HepG2 (cell line): ENCODE data around the gene PTRH2. TPM values are rescaled to one million over a fixed set of nuclear protein-coding genes. Genes with fewer than 3 reads are reported as not detected.
A peak's percentile ranks its signal among the peaks of the same experiment; 100 is the strongest.

Source experiments
- CBX1 ChIP-seq: IDR thresholded peaks from one replicate; pipeline ENCODE4 v1.6.1; 2016; ENCODE audit warnings: antibody characterized with exemption, low read depth
- CREM ChIP-seq, 2 experiments: sonication (generic) in 1 of 2; formaldehyde crosslinking in 1 of 2; IDR thresholded peaks; 2 replicates each; pipeline versions ENCODE4 v1.4.0 to v1.6.1; 2016 to 2020; ENCODE audit warnings: antibody characterized with exemption in 1 of 2, mild to moderate bottlenecking in 1 of 2, missing genetic modification reagents in 1 of 2
- ELF3 ChIP-seq: IDR thresholded peaks from 2 replicates; pipeline ENCODE4 v1.6.1; 2016; ENCODE audit warnings: missing genetic modification reagents, missing compliant biosample characterization
- EP300 ChIP-seq, 3 experiments: sonication (generic) in 1 of 3; formaldehyde crosslinking in 1 of 3; IDR thresholded peaks; 2 replicates each; pipeline versions ENCODE4 v1.5.1 to v1.6.1; 2011 to 2020; ENCODE audit warnings: low read depth in 2 of 3, low read length in 2 of 3, borderline replicate concordance in 1 of 3, improper control_type of control experiment in 1 of 3, mild to moderate bottlenecking in 1 of 3, missing genetic modification reagents in 1 of 3, moderate library complexity in 1 of 3
- MEF2D ChIP-seq: sonication (generic); formaldehyde crosslinking; IDR thresholded peaks from 2 replicates; pipeline ENCODE4 v1.5.1; 2020; ENCODE audit warnings: mild to moderate bottlenecking, missing genetic modification reagents
- MTERF4 ChIP-seq: sonication (generic); formaldehyde crosslinking; IDR thresholded peaks from 2 replicates; pipeline ENCODE4 v1.8.0; 2023; ENCODE audit warnings: mild to moderate bottlenecking, missing genetic modification reagents
- NCOA2 ChIP-seq: sonication (generic); formaldehyde crosslinking; IDR thresholded peaks from 2 replicates; pipeline ENCODE4 v1.8.0; 2022; ENCODE audit warnings: inconsistent platforms
- NFE2L2 ChIP-seq: fragments of 150-350 bp; IDR thresholded peaks from 2 replicates; pipeline ENCODE4 v1.6.1; 2014; ENCODE audit warnings: low read length
- NRL ChIP-seq: sonication (generic); formaldehyde crosslinking; IDR thresholded peaks from 2 replicates; pipeline ENCODE4 v1.5.0; 2020; ENCODE audit warnings: missing genetic modification reagents, mild to moderate bottlenecking, moderate library complexity, borderline replicate concordance
- REPIN1 ChIP-seq: sonication (generic); formaldehyde crosslinking; IDR thresholded peaks from 2 replicates; pipeline ENCODE4 v1.8.0; 2022; ENCODE audit warnings: missing genetic modification reagents, low read depth, mild to moderate bottlenecking, borderline replicate concordance
- SKIL ChIP-seq: sonication (generic); formaldehyde crosslinking; IDR thresholded peaks from 2 replicates; pipeline ENCODE4 v1.8.0; 2022; ENCODE audit warnings: missing genetic modification reagents, mild to moderate bottlenecking, moderate library complexity, borderline replicate concordance
- SOX5 ChIP-seq: IDR thresholded peaks from 2 replicates; pipeline ENCODE4 v1.6.1; 2016; ENCODE audit warnings: borderline replicate concordance
- TBX3 ChIP-seq: fragments of 450-650 bp; IDR thresholded peaks from 2 replicates; pipeline ENCODE4 v1.6.1; 2017; ENCODE audit warnings: antibody characterized with exemption, mild to moderate bottlenecking, inconsistent platforms, borderline replicate concordance
- TEAD3 ChIP-seq: optimal IDR thresholded peaks from 2 replicates; pipeline ENCODE3; 2016; ENCODE audit warnings: borderline replicate concordance
- ZFP41 ChIP-seq: sonication (generic); formaldehyde crosslinking; IDR thresholded peaks from 2 replicates; pipeline ENCODE4 v1.4.0; 2020; ENCODE audit warnings: mild to moderate bottlenecking, missing genetic modification reagents, borderline replicate concordance
- ZNF12 ChIP-seq: sonication (generic); formaldehyde crosslinking; IDR thresholded peaks from 2 replicates; pipeline ENCODE4 v1.5.0; 2020; ENCODE audit warnings: missing genetic modification reagents
- ZNF503 ChIP-seq: sonication (generic); formaldehyde crosslinking; IDR thresholded peaks from 2 replicates; pipeline ENCODE4 v1.4.0; 2020; ENCODE audit warnings: missing genetic modification reagents
- polyA plus RNA-seq, 8 experiments: library from polyadenylated mRNA; depleted of rRNA in 3 of 8; stranded (reverse) in 7 of 8; unstranded in 1 of 8; fragments of >200 nt; fragmentation: Illumina TruSeq in 4 of 8; extraction: Trizol in 4 of 8; gene quantifications; 2 replicates each; pipeline versions ENCODE4 v1.2.1 to v1.2.3, GENCODE V29; 2011 to 2016; ENCODE audit warnings: low read depth in 4 of 8, missing spikeins in 1 of 8, mixed read lengths in 1 of 8; ENCODE audit not compliant: insufficient read depth in 1 of 8
- total RNA-seq, 5 experiments: library from RNA; depleted of rRNA; stranded (reverse); fragments of >200 nt; fragmentation: Illumina TruSeq; extraction: Trizol; gene quantifications; 2 replicates each; pipeline ENCODE4 v1.2.3, GENCODE V29; 2016; ENCODE audit warnings: low read depth in 1 of 5
- TF ChIP-seq, protein P1 (sequence below), 2 experiments: sonication (generic) in 1 of 2; formaldehyde crosslinking in 1 of 2; IDR thresholded peaks; 2 replicates each; pipeline versions ENCODE4 v1.4.0 to v1.6.1; 2018 to 2020; ENCODE audit warnings: missing genetic modification reagents in 2 of 2, borderline replicate concordance in 1 of 2, low read depth in 1 of 2, mild to moderate bottlenecking in 1 of 2, missing biosample characterization in 1 of 2
- TF ChIP-seq, protein P2 (sequence below): sonication (generic); formaldehyde crosslinking; IDR thresholded peaks from 2 replicates; pipeline ENCODE4 v1.4.0; 2020; ENCODE audit warnings: missing genetic modification reagents

The PTRH2 gene
- total and polyA plus RNA-seq, 2 of the 13 experiments (the other 11 are each of a cell fraction or from before 2014, with no cell fraction given), result 67.7 to 83.3 TPM

DNA sequence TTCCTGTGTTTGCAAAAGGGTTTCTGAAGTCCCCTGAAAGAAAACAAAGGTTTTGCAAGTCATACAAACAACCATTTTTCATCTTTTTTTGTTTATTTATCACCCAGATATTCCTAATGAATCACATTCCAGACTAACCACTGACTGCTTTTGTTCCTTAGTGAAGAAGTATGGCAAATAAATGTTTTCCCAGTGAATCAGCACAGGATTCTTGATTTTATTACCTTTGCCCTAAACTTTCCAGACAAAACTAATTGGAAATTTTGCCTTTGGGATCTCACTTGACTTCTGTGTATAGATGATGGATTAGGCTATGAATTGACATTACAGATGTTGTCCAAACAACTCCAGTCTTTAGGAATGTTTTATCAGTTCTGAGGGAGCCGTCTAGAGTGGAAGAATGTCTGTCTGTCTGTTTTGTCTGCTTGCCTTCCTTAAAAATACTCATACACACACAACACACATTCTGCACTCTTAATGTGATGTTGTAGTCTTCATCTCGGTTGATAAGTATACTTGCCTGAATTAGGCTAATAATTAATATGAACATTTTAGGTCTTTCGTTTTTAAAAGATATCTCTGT is 49.1 kb upstream of the PTRH2 start (continued):
- TF ChIP-seq ZNF12 (CRISPR knock-in tag), result peak; percentile 92
- TF ChIP-seq CBX1, result no peak
- no peak for TF ChIP-seq NRL (CRISPR knock-in tag)
- TF ChIP-seq ZNF503, result peak; percentile 19; the same call in 1 of the 2 replicates
- TF ChIP-seq SOX5, result peak; percentile 71; the same call in 1 of the 2 replicates
- TF ChIP-seq NCOA2 (CRISPR knock-in tag), result peak; percentile 67; the same call in 1 of the 2 replicates
- peak; percentile 59 for TF ChIP-seq NFE2L2
- TF ChIP-seq ELF3 (CRISPR knock-in tag), result peak; percentile 17; the same call in 1 of the 2 replicates
- peak; percentile 60; the same call in 1 of the 2 replicates for TF ChIP-seq SKIL
- TF ChIP-seq MEF2D (CRISPR knock-in tag), result no peak
- peak in 1 of 2 experiments; percentile 89; a peak in 2 of 4 replicates for TF ChIP-seq EP300 (IDR thresholded peaks at IDR 0.05; ENCODE audit: low read depth in 2 of 2, low read length in 2 of 2)
- TF ChIP-seq EP300 (CRISPR knock-in tag; IDR thresholded peaks at IDR 0.05; ENCODE audit: borderline replicate concordance), result peak; percentile 45; the same call in 1 of the 2 replicates
- TF ChIP-seq TEAD3 (CRISPR knock-in tag), result peak; percentile 28
- TF ChIP-seq MTERF4 (CRISPR knock-in tag), result no peak
- TF ChIP-seq CREM (IDR thresholded peaks at IDR 0.05), result peak; percentile 37; the same call in 1 of the 2 replicates
- no peak for TF ChIP-seq CREM (CRISPR knock-in tag; IDR thresholded peaks at IDR 0.05)
- TF ChIP-seq, protein P1, sequence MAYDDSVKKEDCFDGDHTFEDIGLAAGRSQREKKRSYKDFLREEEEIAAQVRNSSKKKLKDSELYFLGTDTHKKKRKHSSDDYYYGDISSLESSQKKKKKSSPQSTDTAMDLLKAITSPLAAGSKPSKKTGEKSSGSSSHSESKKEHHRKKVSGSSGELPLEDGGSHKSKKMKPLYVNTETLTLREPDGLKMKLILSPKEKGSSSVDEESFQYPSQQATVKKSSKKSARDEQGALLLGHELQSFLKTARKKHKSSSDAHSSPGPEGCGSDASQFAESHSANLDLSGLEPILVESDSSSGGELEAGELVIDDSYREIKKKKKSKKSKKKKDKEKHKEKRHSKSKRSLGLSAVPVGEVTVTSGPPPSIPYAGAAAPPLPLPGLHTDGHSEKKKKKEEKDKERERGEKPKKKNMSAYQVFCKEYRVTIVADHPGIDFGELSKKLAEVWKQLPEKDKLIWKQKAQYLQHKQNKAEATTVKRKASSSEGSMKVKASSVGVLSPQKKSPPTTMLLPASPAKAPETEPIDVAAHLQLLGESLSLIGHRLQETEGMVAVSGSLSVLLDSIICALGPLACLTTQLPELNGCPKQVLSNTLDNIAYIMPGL (CRISPR knock-in tag; IDR thresholded peaks at IDR 0.05; ENCODE audit: borderline replicate concordance in 1 of 2, low read depth in 1 of 2), result no peak
- no peak for TF ChIP-seq ZFP41 (CRISPR knock-in tag)
- TF ChIP-seq, protein P2, sequence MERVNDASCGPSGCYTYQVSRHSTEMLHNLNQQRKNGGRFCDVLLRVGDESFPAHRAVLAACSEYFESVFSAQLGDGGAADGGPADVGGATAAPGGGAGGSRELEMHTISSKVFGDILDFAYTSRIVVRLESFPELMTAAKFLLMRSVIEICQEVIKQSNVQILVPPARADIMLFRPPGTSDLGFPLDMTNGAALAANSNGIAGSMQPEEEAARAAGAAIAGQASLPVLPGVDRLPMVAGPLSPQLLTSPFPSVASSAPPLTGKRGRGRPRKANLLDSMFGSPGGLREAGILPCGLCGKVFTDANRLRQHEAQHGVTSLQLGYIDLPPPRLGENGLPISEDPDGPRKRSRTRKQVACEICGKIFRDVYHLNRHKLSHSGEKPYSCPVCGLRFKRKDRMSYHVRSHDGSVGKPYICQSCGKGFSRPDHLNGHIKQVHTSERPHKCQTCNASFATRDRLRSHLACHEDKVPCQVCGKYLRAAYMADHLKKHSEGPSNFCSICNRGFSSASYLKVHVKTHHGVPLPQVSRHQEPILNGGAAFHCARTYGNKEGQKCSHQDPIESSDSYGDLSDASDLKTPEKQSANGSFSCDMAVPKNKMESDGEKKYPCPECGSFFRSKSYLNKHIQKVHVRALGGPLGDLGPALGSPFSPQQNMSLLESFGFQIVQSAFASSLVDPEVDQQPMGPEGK (CRISPR knock-in tag), result no peak
- no peak for TF ChIP-seq REPIN1 (CRISPR knock-in tag)
- TF ChIP-seq TBX3, result peak; percentile 49; the same call in 1 of the 2 replicates
